ENCODE results near the gene SIDT2.

- TF ChIP-seq CTCF (conservative IDR thresholded peaks at IDR 0.05) (no peak), ZFX (IDR thresholded peaks at IDR 0.05) (no peak)
Measured at GRCh38 chr11:117187428-117187798, 8.9 kb downstream of the SIDT2 start.
